Pancreas (tissue), 10 donors: ENCODE data around the gene ZNF665. TPM values are rescaled to one million over a fixed set of nuclear protein-coding genes. Genes with fewer than 3 reads are reported as not detected.

Experiments
- ATAC-seq, 4 donors: fragments of 200-7000 bp; cut with Tn5 transposase; one replicate each; pipeline versions ENCODE4 v1.8.0 to v1.9.1; 2020; ENCODE audit warnings: mild to moderate bottlenecking in 4 of 4, moderate library complexity in 4 of 4
- DNase-seq, 6 donors: peaks; one replicate each; pipeline ENCODE4 v3.0.0-alpha.2; 2020
- FAIRE-seq: peaks from 2 replicates; lab custom pipeline; 2012; peaks lifted over from hg19 to GRCh38; lab: Jason Lieb, UNC
- H3K27ac ChIP-seq, 4 donors: fragments of 200-600 bp; sonication (generic); 1 replicate in 3 of 4; 2 replicates in 1 of 4; pipeline versions ENCODE4 v1.5.0 to v1.8.0; 2020
- H3K27me3 ChIP-seq, 4 donors: fragments of 200-600 bp; one replicate each; pipeline ENCODE4 v1.8.0; 2021
- H3K36me3 ChIP-seq, 3 donors: fragments of 200-600 bp; sonication (generic) in 1 of 3; one replicate each; pipeline versions ENCODE4 v1.5.0 to v1.8.0; 2020 to 2021
- H3K4me1 ChIP-seq, 3 donors: fragments of 200-600 bp; one replicate each; pipeline ENCODE4 v1.8.0; 2021
- H3K4me3 ChIP-seq, 4 donors: fragments of 200-600 bp; sonication (generic) in 2 of 4; one replicate each; pipeline versions ENCODE4 v1.5.0 to v1.8.0; 2020 to 2021
- H3K9me3 ChIP-seq, 4 donors: fragments of 200-600 bp; one replicate each; pipeline ENCODE4 v1.8.0; 2021
- WGBS, 2 donors: extraction: QIAGEN DNeasy Blood & Tissue Kit; methylation state at CpG; one replicate each; pipeline ENCODE4 v1.1.7; 2013; 5-methylcytosine and 5-hydroxymethylcytosine counted together
- intact Hi-C, 3 donors: fragments of 100-400 bp; cut with DNase I; formaldehyde crosslinking; loops; one replicate each; pipeline versions ENCODE4 v1.11.1 to v1.14.2; 2022
- polyA plus RNA-seq, 2 donors: library from polyadenylated mRNA; stranded (reverse); fragments of 200-250 nt; gene quantifications; one replicate each; pipeline ENCODE4 v1.2.3, GENCODE V29; 2013
- total RNA-seq, 6 donors: library from RNA; stranded (reverse); fragmentation: NEBNext Ultra II Directional in 4 of 6; extraction: Animal tissue kit (Norgen Biotek cat#: 25700) in 4 of 6; gene quantifications; one replicate each; pipeline versions ENCODE4 v1.2.1 to v1.2.4, GENCODE V29; 2021 to 2023
- TF ChIP-seq, protein P1 (sequence below), 4 donors: fragments of 200-600 bp; sonication (generic) in 3 of 4; IDR thresholded peaks; one replicate each; pipeline versions ENCODE4 v1.5.0 to v1.8.0; 2021; ENCODE audit warnings: antibody characterized with exemption in 4 of 4
- donor health status: healthy with polysubstance abuse.
- donor health status: DM: no; HTN: no; CAD: no; lungs with moderate emphysema.
- donor health status: DM: no; HTN: no; CAD: no.
- donor health status: control.
- donor health status: control.
- donor health status: Bipolar disorder and iron deficiency.
- donor health status: DM: yes; HTN: yes; CAD: no.
- donor health status: DM: no; HTN: no; CAD: no.
- donor health status: DM: no; HTN: no; CAD: no.
- donor health status: DM: yes; HTN: yes; CAD: no.

Gene ZNF665
- total and polyA plus RNA-seq, 8 donors, result 1.4 to 4.0 (median 1.5) TPM

DNA sequence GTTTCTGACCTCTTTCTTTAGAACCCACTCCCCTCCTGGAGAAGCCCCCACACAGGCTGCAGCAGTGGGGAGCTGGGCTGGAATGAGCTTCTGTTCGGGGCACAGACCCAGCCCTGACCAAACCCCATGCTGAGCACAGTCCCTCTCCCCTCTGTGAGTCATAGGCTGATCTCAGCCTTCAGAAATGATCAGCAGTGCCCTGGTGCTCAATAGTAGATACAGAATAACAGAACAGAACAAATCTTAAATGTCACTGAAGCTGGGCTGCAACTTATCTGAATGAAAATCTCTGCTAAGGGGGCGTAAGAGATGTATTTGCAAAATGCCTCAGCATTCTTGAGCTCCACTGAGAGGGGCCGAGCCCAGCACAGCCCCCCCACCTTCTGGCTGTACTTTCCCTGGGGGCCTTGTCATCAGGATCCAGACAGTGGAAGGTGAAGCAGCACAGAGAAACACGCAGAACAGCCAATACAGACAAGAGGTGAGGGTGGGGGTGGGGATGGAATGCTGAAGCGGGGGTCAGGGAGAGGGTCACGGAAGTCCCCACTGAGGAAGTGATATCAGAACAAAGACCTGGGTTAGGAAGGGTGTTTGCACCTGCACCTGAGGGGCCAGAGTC lies 9.9 kb downstream of the ZNF665 start:
- ATAC-seq, result no peak
- intact Hi-C loops, result no loop called here
- Histone ChIP-seq H3K36me3 (no peaks in the 10 kb centered on the region), H3K27ac (no peak overlapping the region), H3K9me3 (no peaks in the 10 kb centered on the region), H3K4me1 (no peaks in the 10 kb centered on the region), H3K4me3 (no peak overlapping the region), H3K27me3 (no peaks in the 10 kb centered on the region)
- no peak for DNase-seq
- whole genome bisulfite sequencing, 2 donors, result 91 to 96% methylated on average over 6 of the region's 6 CpGs
- TF ChIP-seq, protein P1, sequence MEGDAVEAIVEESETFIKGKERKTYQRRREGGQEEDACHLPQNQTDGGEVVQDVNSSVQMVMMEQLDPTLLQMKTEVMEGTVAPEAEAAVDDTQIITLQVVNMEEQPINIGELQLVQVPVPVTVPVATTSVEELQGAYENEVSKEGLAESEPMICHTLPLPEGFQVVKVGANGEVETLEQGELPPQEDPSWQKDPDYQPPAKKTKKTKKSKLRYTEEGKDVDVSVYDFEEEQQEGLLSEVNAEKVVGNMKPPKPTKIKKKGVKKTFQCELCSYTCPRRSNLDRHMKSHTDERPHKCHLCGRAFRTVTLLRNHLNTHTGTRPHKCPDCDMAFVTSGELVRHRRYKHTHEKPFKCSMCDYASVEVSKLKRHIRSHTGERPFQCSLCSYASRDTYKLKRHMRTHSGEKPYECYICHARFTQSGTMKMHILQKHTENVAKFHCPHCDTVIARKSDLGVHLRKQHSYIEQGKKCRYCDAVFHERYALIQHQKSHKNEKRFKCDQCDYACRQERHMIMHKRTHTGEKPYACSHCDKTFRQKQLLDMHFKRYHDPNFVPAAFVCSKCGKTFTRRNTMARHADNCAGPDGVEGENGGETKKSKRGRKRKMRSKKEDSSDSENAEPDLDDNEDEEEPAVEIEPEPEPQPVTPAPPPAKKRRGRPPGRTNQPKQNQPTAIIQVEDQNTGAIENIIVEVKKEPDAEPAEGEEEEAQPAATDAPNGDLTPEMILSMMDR (IDR thresholded peaks at IDR 0.05), result no peak
- no peak for FAIRE-seq

DNA sequence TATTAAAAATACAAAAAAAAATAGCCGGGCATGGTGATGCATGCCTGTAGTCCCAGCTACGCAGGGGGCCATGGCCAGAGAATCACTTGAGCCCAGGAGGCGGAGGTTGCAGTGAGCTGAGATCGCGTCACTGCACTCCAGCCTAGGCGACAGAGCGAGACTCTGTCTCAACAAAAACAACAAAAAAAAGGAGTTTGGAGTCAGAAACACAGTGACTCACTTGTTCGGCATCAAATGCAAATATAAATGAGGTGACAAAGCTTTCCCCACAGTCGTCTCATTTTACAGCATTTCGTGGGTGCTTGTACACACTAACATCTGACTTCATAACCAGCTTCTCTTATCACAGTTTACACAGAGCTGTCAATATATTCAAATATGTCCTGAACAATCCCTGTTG lies 11.0 kb downstream of the ZNF665 start:
- TF ChIP-seq, protein P1 (IDR thresholded peaks at IDR 0.05), result no peak
- intact Hi-C loops, result no loop called here
- no peak for ATAC-seq

DNA sequence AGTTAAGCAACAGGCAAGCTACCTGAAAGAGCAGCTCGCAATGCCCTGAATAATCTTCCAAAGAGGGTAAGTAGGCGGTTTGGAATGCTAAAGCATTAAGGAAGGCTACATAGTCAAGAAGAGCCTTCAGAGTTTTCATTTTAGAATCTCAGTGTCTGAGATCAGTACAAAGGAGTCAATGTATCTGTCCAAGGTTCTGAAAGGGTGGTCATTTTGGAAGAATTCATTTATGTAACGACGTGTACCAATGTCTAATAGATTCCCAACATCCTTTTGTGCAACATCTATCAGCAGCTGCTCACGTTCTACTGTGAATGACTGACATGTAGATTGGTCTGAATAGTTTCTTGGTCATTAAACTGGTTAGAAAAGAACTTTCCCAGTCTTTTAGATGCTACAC lies 15.2 kb downstream of the ZNF665 start:
- Histone ChIP-seq H3K36me3 (no peaks in the 10 kb centered on the region), H3K4me3 (no peak overlapping the region), H3K27ac (no peak overlapping the region), H3K9me3 (no peaks in the 10 kb centered on the region), H3K4me1 (no peaks in the 10 kb centered on the region), H3K27me3 (no peaks in the 10 kb centered on the region)
- ATAC-seq, result no peak
- intact Hi-C loops, result no loop called here
- TF ChIP-seq, protein P1 (IDR thresholded peaks at IDR 0.05), result no peak
- WGBS, 2 donors, result 94 to 95% methylated on average over 5 of the region's 5 CpGs
- DNase-seq, result no peak
- no peak for FAIRE-seq

More for the DNA sequence above, 11.0 kb downstream of the ZNF665 start:
- no peak for FAIRE-seq
- H3K4me3 ChIP-seq, result no peak overlapping the region
- H3K4me1 ChIP-seq, result no peaks in the 10 kb centered on the region
- no peak overlapping the region for H3K27ac ChIP-seq
- no peaks in the 10 kb centered on the region for H3K36me3 ChIP-seq
- H3K27me3 ChIP-seq, result no peaks in the 10 kb centered on the region
- 89% methylated on average over 10 of the region's 10 CpGs for WGBS, 2 donors
- DNase-seq, result no peak
- H3K9me3 ChIP-seq, result no peaks in the 10 kb centered on the region

DNA sequence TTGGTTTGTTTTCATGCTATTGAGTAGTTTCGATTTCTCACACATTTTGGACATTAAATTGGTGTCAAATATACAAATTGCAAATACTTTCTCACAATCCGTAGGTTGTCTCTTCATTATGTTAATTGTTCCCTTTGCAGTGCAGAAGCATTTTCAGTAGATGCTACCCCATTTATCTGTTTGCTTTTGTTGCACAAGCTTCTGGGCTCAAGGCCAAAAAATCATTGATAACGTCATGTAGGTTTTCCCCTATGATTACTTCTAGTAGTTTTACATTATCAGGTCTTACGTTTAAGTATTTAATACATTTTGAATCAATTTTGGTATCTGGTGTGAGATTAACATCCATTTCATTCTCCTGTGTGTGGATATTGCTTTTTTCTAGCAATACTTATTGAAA lies 20.3 kb downstream of the ZNF665 start:
- Histone ChIP-seq H3K36me3 (no peaks in the 10 kb centered on the region), H3K9me3 (no peaks in the 10 kb centered on the region), H3K4me1 (no peaks in the 10 kb centered on the region), H3K4me3 (no peak overlapping the region), H3K27me3 (no peaks in the 10 kb centered on the region), H3K27ac (no peak overlapping the region)
- no peak for DNase-seq
- no peak for ATAC-seq
- 22 to 26% methylated on average over 4 of the region's 4 CpGs for WGBS, 2 donors
- no peak for FAIRE-seq
- intact Hi-C loops, result no loop called here
- TF ChIP-seq, protein P1 (IDR thresholded peaks at IDR 0.05), result no peak

DNA sequence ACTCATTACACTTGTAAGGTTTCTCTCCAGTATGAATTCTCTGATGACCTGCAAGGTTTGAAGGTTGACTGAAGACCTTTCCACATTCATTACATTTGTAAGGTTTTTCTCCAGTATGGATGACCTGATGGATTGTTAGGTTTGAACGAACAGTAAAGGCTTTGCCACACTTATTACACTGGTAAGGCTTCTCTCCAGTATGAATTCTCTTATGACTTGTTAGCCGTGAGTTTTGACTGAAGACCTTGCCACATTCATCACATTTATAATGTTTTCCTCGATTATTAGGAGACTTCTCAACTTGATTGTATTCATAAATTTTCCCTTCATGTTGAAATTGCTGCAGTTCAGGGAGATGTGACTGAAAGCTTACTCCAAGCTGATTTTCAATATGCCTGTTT lies 27.5 kb downstream of the ZNF665 start:
- Histone ChIP-seq H3K9me3 (peaks cover 0 to 5% (median 5%) of the 10 kb centered on the region in 4 donors), H3K4me1 (no peaks in the 10 kb centered on the region), H3K4me3 (no peak overlapping the region), H3K27ac (no peak overlapping the region), H3K27me3 (no peaks in the 10 kb centered on the region), H3K36me3 (peaks cover 0 to 6% (median 0%) of the 10 kb centered on the region in 3 donors)
- intact Hi-C loops, result no loop called here
- ATAC-seq, result no peak
- FAIRE-seq, result no peak
- no peak for DNase-seq
- WGBS, 2 donors, result 87 to 95% methylated on average over 3 of the region's 3 CpGs
- TF ChIP-seq, protein P1 (IDR thresholded peaks at IDR 0.05), result no peak
